ENCODE measurements around the gene CHD9NB.

The CHD9NB gene

GRCh38 chr16:53052519-53053501, at the start of gene CHD9NB:
TSS of gene CHD9NB (minus strand) at chr16:53052897. CDS start at chr16:53044158, 8,739 bp downstream.
- H3K27me3 ChIP-seq (ENCODE audit: insufficient read depth, low read depth, severe bottlenecking): no peaks in the 10 kb centered on the region

DNA sequence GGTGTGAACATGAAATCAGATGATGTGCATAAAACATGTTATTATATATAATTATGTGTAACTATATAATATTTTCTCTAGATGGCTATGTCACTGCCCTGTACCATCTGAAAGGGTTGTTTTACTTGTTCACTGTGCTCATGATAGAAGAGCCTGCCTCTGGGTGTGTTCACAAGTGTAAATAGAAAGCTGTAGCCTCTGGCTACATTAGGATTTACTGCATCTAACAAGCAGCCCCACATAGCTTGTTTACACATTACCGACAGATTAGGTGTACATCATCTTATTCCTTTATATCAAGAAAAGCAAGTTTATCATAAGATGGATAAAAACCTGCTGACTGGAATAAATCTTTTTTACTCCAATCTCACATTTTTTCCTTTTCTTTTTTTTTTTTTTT, 48.2 kb upstream of the CHD9NB start:
- Histone ChIP-seq H3K36me3 (no peaks in the 10 kb centered on the region), H3K4me3 (ENCODE audit: low read depth, low read length) (no peak overlapping the region), H3K27ac (no peak overlapping the region), H3K27me3 (ENCODE audit: insufficient read depth, low read depth, severe bottlenecking) (no peaks in the 10 kb centered on the region), H3K9me3 (ENCODE audit: severe bottlenecking) (no peaks in the 10 kb centered on the region)
- no peak for TF ChIP-seq CTCF (IDR thresholded peaks at IDR 0.05; ENCODE audit: low read depth, low read length)
- DNase-seq: no peak

More at GRCh38 chr16:53052519-53053501, at the start of gene CHD9NB:
- no peak for TF ChIP-seq CTCF (IDR thresholded peaks at IDR 0.05; ENCODE audit: low read depth, low read length)
- no peak within 1 kb of the TSS for H3K27ac ChIP-seq
- H3K36me3 ChIP-seq: no peaks in the 10 kb centered on the region
- no peak for DNase-seq
- H3K9me3 ChIP-seq (ENCODE audit: severe bottlenecking): no peaks in the 10 kb centered on the region
- H3K4me3 ChIP-seq (ENCODE audit: low read depth, low read length): no peak within 1 kb of the TSS

DNA sequence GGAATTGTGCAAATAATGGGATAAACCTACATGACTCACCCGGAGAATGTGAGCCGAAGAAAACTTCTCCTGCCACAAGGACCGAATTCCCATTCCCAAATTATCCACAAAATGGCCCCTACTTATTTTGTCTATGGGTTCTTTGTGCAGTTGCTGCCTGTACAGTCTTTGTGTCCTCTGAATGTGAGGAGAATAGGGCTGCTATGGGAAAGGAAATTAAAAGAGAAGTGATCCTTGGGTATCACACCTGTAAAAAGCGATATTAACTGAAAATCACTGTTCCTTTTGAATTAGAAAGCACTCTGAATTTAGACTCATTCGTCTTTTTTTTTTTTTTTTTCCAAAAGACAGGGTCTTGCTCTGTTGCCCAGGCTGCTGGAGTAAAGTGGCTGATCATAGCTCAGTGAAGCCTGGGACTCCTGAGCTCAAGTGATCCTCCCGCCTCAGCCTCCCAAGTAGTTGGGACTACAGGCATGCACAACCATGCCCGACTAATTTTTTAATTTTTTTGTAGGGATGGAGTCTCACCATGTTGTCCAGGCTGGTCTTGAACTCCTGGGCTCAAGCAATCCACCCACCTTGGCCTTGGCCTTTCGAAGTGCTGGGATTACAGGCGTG, 47.5 kb upstream of the CHD9NB start:
- Histone ChIP-seq H3K4me3 (ENCODE audit: low read depth, low read length) (peak overlapping the region; percentile 37), H3K36me3 (no peaks in the 10 kb centered on the region), H3K9me3 (ENCODE audit: severe bottlenecking) (no peaks in the 10 kb centered on the region), H3K27ac (peak overlapping the region; percentile 86), H3K27me3 (ENCODE audit: insufficient read depth, low read depth, severe bottlenecking) (no peaks in the 10 kb centered on the region)
- no peak for DNase-seq
- no peak for TF ChIP-seq CTCF (IDR thresholded peaks at IDR 0.05; ENCODE audit: low read depth, low read length)

DNA sequence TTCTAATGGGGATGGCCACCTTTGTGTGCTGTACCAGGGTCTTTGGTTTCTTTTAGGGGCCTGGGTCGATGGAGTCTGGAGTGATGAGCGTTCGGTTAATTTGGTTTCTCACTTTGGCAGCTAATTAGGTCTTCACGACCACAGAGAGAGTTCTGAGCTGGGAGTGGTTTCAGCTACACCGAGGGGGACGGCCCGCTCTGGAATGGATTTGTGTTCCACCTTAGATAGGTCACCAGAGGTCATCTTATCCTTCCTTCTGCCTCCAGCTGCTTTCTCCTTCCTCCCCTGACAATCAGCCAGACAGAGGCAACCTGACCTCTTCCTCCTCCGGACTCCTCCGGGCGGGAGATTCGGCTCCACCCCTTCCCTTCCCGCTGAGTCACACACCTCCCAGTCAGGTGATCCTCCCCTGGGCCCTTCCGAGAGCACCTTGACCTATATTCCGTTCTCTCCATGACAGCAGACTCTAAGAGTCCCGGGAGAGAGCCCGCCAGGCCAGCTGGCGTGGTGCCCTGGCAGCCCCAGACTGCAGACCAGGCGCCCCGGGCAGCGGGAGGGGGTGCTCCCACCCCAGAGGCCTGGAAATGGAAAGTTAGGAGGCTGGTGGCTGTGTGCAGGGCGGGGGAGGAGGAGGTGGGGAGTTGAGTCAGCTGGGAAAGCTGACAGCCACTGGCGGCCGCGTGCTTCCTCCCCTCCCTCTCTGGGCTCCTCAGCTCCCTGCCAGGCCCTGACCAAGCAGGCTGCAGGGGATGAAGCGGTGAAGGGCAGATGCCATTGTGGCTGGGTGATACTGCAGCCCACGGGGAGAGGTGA, 46.8 kb upstream of the CHD9NB start:
- no peak for TF ChIP-seq CTCF (IDR thresholded peaks at IDR 0.05; ENCODE audit: low read depth, low read length)
- Histone ChIP-seq H3K27ac (peak overlapping the region; percentile 86), H3K4me3 (ENCODE audit: low read depth, low read length) (peak overlapping the region; percentile 37), H3K9me3 (ENCODE audit: severe bottlenecking) (no peaks in the 10 kb centered on the region), H3K36me3 (no peaks in the 10 kb centered on the region), H3K27me3 (ENCODE audit: insufficient read depth, low read depth, severe bottlenecking) (no peaks in the 10 kb centered on the region)
- peak; percentile 91 for DNase-seq

- no peaks in the 10 kb centered on the region for H3K9me3 ChIP-seq (ENCODE audit: severe bottlenecking)
- H3K27ac ChIP-seq: peak overlapping the region; percentile 86
- H3K27me3 ChIP-seq (ENCODE audit: insufficient read depth, low read depth, severe bottlenecking): no peaks in the 10 kb centered on the region
- DNase-seq: peak; percentile 24
- no peak overlapping the region for H3K4me3 ChIP-seq (ENCODE audit: low read depth, low read length)
- no peak for TF ChIP-seq CTCF (IDR thresholded peaks at IDR 0.05; ENCODE audit: low read depth, low read length)
- H3K36me3 ChIP-seq: no peaks in the 10 kb centered on the region
These were observed 46.0 kb upstream of the CHD9NB start for GRCh38 chr16:53098526-53099317.
